ENCODE results near the gene LRRC55.

LRRC55 gene, protein sequence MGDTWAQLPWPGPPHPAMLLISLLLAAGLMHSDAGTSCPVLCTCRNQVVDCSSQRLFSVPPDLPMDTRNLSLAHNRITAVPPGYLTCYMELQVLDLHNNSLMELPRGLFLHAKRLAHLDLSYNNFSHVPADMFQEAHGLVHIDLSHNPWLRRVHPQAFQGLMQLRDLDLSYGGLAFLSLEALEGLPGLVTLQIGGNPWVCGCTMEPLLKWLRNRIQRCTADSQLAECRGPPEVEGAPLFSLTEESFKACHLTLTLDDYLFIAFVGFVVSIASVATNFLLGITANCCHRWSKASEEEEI

DNA sequence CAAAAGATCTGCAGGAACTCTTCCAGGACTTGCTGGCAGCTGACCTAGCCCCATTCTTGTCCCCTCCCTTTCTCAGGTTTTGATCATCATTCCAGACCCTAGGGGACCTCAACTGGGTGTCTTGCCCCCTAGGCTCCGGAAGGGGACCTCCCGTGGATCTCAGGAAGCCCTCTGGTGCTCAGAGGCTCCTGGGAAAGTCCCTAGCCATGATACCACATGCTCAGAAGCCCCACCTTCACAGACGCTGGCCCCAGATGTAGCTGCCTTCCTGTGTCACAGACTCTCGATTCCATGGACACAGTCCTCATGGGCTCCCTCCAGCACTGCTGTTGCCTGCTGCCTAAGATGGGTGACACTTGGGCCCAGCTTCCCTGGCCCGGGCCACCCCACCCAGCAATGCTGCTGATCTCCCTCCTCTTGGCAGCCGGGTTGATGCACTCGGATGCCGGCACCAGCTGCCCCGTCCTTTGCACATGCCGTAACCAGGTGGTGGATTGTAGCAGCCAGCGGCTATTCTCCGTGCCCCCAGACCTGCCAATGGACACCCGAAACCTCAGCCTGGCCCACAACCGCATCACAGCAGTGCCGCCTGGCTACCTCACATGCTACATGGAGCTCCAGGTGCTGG, at the start of gene LRRC55:
Gene LRRC55 (plus strand): TSS at position 276 of the 628 bp plus-strand sequence. CDS start 70 bp downstream, at position 346.
- DNase-seq, result no peak

DNA sequence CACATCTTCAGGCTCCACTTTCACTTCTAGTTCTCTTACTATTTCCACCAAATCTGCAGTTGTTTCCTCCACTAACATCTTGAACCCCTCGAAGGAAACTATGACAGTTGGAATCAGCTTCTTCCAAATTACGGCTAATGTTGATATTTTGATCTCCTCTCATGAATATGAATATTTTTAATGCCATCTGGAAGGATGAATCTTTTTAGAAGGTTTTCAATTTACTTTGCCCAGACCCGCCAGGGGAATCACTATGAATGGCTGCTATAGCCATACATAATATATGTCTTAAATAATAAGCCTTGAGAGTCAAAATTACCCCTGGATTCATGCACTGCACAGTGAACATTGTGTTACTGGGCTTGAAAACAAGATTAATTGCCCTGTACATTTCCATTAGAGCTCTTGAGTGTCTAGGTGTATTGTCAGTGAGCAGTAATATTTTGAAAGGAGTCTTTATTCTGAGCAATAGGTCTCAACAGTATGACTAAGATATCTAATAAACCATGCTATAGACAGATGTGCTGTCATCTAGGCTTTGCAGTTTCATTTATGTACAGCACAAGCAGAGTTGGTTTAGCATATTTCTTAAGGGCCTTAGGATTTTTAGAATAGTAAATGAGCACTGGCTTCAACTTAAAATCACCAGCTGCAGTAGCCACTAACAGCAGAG, 48.3 kb upstream of the LRRC55 start:
- no peak for DNase-seq

DNA sequence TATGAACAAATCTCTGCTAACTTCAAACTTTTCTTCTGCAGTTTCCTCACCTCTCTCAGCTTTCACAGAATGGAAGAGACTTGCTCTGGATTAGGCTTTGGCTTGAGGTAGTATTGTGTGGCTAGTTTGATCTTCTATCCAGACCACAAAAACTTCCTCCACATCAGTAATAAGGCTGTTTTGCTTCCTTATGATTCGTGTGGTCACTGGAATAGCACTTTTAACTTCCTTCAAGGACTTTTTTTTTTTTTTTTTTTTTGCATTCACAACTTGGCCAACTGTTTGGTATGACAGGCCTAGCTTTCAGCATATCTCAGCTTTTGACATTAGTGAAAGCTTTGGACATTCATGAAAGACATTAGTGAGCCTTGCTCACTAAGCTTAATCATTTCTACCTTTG, 47.5 kb upstream of the LRRC55 start:
- no peak for DNase-seq

DNA sequence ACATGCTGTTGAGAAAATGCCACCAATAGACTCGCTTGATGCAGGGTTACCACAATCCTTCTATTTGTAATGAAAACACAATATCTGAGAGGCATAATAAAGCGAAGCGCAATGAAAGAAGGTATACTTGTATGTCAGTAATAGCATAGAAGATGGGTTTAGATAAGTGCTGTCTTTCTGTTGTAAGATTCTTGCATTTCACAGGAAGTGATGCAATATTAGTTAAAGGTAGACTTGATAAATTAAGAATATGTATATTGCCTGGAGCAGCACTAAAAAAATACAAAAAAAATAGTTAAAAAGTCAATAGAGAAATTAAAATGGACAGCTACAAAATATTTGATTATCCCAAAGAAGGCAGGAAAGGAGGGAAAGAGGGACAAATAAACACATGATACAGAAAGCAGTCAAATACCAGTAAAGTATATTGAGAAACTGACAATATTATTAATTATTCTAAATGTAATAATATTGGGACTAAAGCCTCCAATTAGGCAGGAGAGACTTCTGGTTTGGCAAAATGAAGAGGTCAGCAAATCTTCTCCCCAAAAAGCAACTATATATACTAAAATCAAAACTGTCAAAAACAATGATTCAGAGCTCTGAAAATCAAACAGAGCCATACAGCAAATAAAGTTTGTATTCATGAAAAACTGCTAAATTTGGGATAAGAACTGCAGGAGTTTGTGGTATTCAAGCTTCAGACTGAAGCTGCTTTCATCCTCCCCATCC, 46.6 kb upstream of the LRRC55 start:
- DNase-seq, result no peak

DNA sequence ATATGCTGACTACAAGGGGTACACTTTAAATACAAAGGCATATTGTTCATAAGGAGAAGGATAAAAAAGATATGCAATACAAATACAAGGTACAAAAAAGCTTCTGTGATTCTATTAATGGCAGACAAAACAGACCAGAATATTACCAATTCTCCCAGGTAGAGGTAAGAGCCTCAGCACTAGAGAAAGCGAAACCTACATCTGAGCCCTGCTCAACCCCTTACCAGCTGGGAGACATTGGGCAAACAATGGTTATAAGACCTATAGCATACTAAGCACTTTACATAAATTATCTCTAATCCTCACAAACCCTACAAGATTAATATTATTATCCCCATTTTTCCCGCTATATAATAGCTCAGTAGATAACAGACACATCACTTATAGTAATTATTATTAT, 41.2 kb upstream of the LRRC55 start:
- peak; percentile 10 for DNase-seq

DNA sequence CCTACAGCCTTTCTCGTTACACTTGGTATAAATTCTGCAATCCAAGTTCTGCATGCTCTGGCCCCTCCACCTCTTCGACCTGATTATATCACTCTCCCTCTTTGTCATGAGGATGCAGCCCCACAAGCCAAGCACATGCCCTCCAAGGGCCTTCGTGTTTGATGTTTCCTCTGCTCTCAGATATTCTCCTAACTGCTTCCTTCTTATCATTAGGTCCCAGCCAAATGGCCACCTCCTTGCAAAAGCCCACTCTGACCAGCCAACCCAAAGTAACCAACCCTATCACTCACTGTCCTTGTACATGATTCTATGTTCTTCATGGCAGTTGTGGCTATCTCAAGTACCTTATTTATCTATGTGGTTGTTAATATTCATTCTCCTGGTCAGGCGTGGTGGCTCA, 38.3 kb upstream of the LRRC55 start:
- no peak for DNase-seq

DNA sequence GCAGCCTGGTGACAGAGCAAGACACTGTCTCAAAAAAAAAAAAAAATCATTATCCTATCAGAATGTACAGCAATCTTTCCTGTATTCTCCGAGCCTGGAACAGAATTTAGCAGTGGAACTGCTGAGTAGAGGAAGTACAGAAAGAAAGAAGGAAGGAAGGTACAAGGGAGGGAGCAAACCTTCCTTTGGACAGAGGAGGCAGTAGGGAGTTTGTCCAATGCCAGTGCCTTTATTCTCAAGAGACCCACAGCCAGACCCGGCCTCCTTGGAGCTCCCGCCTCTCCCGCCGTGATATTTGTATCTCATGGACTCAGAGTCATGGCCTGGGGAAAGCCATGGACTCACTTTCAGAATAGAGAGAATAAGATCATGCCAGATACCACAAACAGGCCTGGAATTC, 37.7 kb upstream of the LRRC55 start:
- DNase-seq, result no peak

DNA sequence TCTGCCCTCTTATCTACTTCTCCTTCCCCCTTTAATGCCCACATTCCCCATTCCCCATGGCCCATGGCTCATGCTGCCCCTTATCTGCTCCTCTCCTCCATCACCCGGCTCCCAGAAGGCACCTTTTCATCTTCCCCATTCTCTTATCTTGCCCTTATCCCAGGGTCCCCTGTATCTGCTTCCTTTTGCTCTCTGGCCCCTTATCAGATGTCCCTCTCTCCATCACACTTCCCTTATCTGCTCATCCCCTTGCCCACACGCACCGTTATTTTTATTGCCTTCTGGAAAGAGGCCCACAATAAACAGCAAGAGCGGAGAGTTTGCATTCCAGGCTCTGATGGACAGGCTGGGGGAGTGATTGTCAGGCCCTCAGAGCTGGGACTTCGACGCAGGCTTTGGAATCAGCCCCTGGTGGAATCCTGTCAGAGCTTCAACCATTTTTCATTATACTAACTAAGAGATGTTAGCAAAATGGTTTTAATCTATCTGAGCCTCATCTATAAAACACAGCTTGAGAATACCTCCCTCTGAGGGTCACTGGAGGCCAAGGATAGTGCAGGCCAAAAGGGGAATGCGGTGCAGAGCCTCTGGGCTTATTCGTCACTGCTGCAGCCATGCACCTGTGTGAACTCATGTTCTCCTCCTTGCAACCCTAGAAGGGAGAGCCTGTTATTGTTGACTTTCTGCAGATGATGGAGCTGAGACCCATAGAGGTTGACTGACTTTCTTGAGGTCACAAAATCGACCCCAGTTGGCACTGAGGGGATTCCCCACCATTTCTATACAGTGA, 37.0 kb upstream of the LRRC55 start:
- no peak for DNase-seq

DNA sequence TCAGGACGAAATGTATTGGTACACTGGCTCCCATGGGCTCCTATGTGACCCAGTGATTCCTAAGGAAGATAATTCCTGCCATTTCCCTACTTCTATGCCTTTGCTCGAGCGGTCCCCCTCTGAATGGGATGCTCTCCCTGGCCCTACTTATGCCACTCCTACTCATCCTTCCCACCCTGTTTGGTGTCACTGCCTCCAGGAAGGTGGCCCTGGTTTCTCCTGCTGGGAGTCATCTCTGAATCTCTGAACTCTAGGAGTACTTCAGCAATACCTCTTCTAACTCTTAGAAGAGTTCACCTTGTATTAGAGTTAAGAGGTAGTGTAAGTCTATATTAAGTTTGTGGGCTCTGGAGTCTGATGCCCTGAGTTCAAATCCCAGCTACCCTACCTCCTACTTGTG, 35.5 kb upstream of the LRRC55 start:
- DNase-seq, result no peak

DNA sequence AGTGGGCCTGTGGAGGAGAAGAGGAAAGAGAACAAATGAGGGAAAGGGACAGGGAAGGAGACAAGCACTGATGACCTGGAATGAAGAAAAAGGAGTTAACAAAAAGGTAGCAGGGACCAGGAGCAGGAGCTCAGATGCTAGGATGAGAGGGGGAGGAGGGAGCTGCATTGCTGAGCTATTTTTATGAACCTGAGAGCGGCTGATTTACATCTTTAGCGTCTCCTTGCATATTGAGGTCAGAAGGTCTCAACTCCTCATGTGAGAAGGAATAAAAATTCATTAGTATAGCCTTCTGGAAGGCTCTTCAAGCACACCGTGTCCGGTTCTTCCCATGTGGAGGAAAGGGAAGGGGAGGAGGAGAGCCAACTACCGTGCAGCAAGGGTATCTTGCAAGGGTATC, 33.1 kb upstream of the LRRC55 start:
- DNase-seq, result no peak

DNA sequence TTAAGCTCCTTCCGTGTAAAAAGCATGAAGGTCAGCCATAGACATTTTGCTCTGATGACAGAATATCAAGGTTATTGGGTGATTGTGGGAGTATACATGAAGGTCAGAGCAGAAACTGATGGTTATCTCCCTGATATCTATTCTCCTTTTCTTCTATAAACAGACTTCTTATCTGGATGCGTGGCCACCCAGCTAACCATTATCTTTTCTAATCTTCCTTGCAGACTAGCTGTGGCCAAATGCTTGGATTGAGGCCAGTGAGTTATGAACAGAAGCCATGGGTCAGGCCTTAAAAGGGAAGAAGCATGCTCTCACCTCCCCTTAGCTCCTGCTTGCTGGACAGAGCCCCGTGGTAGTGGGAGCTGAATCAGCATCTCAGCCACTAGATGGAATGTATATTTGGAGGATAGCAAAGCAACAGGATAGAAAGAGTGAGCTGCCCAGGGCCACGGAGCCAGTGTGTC, 31.3 kb upstream of the LRRC55 start:
- no peak for DNase-seq

DNA sequence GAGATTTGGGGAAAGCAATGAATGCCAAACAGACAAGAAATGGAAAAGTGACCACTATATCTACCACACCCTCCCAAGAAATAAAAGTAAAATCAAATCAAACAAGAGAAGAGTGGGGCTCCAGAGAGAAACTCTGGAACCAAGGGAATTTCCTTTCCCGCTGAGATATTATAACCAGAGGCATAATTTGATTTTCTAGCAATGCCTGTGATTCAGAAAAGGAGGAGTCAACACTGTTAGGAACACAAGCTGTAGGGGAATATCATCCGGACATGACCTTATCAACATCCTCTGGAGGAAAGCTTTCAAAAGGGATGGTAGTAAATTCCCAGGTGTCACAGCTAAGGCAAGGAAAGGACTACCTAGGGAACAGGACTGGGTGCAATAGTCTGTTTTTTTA, 29.6 kb upstream of the LRRC55 start:
- DNase-seq, result no peak

DNA sequence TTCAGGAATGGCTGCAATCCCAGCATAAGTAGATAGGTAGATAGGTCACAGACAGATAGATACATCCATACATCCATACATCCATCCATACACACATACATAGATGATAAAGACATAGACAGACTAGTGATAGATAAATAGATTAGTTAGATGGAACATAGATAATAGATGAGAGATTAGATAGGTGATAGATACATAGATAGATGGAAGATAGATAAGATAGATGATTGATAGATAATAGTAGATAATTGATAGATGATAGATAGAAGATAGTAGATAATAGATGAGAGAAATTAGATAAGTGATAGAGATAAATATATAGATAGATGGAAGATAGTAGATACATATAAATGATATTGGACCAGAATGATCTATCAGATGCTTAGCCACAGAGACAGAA, 28.3 kb upstream of the LRRC55 start:
- no peak for DNase-seq

DNA sequence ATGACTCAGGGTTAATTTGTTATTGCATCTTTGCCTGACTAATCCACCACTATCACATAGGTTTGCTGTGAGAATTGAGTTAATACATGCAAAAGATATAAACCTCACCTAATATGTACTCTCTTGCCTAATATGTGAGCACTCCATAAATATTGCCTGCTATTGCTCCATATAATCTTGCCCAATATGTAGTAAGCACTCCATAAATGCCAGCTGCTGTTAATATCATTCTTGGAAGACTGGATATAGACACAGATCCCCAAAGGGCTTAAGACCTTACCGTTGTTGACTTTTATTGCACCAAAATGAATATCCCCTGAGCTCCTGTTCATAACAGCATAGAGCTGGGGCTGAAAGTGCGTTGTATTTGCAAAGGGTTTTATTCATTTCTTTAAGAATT, 27.0 kb upstream of the LRRC55 start:
- no peak for DNase-seq

DNA sequence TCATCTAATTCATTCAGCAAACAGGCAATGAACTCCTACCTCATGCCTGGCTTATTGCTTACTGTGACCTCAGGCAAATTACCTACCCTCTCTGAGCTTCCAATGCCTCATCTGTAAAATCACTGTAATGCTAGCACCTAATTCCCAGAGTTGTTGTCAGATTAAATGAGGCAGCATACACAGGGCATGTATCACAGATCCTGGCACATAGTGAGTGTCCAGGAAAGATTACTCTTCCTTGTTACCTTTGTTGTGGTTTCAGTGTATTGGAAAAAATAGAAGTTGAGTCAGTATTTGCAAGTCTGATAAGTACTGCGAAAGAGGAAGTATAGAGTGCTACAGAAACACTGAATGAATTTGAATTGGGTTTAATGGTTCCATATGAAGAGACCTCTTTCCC, 26.4 kb upstream of the LRRC55 start:
- DNase-seq, result no peak

DNA sequence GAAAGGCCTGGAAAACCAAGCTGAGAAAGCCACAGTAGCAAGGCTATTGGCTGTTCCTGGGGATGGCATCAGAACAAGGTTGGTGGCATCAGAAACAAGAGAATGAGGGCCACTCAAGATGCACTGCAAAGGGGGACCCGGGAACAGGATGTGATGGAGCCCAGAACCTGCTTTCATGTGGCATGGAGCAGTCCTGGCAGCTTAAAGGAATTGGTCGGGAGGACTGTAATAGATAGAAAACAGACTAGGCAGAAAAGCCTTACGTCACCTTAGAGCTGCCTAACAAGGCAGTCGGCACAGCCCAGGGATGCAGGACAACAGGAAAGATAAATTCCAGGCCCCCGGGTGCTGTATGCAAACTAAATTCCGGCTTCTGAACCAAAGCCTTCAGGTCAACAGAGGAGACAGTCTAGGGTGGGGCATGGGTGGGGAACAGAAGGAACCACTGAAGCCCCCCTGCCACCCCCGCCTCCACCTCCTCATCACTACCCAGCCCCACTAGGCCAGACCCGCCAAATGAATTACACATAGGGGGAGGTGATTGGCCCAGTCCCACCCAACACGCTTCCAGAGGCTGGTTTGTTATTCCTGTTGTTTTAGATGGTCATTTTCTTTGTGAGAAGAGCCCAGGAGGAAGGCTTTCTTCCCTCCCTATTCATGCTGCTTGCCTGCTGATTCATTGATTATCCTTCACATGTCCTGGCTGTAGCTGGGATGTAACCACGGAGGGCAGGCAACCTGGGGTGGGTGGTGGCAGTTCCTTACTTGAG, 25.7 kb upstream of the LRRC55 start:
- DNase-seq, result no peak

DNA sequence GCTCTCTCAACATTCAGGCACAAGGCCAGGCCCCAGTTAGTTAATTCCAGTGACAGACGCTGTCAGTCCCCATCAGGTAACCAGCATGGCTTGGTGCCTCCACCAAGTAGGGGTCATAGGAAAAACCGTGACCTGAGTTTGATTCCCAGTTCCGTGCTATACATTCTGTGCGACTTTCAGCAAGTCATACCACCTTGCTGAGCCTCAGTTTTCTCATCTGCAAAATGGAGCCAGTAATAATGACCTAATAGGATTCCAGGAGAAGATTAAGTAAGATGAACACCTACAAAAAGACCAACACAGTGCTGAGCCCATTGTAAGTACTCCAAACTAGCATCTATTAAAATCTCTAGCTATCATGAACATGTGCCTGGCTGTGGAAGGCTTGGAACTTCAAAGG, 24.8 kb upstream of the LRRC55 start:
- DNase-seq, result no peak

DNA sequence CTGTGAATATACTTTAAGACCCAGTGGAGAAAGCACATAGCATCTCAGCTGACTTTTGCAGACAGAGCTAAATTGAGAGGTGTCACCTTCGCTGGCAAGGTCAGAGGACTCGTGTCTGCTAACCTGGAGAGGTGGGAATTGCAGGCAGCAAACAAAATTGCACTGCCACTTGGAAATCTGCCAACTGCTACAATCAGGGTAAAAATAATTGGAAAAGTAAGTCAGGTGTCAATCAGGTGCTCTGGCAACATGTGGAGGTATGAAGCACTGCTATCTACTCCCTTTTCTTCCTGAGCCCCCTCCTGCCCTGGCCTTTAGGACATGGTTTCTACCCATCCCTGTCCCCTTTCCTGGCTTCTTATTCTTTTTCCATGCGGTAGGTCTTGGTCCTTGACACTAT, 24.1 kb upstream of the LRRC55 start:
- no peak for DNase-seq

DNA sequence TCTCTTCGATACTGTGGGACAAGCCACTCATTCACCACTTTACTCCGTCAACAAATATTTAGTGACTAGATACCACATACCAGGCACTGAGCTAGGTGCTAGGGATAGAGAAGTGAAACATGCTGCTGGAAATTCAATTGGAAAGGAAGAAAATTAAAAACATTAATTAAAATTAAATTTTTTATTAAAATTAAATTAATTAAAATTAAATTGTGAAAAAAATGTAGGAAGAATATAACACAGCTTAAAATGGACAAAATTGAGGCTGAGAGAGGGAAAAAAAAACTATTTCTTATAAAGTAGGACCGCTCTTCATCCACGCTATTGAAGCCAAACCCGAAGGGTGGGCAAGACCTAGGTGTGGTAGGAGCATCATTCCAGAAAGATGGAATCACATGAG, 23.6 kb upstream of the LRRC55 start:
- DNase-seq, result no peak

DNA sequence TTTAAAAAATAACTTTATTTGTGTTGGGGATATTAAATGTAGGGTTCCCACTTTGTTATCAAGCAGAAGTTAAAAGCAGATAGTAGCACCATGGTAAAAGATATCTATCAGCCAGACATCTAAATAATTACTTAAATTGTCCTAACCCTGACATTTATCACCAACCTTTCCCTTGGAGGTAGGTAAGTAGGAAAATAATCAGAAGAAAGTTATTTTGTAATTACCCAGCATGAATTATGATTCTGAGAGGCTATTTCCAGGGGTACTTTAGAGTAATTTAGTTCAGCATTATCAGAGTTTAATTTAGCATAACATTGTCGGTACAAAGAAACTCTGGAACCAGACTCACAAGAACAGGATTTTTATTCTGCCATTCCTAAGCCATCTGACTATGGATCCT, 23.2 kb upstream of the LRRC55 start:
- DNase-seq, result no peak

DNA sequence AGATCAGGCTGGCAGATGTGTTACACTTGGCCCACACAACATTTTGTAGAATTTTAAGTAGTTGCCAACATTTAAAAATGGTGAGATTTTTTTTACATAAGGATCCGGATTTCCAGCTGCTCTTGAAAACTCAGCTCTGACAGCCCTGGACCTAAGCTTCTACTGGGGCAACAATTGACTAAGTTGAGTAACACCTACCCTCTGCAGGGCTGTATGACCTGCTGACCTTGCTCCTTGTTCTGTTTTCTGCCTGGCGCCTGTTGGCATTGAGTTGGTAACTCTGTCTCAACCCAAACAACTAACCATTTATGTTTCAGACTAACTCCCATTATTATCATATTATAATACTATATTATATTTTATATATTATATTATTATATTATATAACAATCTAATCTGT, 21.1 kb upstream of the LRRC55 start:
- no peak for DNase-seq

DNA sequence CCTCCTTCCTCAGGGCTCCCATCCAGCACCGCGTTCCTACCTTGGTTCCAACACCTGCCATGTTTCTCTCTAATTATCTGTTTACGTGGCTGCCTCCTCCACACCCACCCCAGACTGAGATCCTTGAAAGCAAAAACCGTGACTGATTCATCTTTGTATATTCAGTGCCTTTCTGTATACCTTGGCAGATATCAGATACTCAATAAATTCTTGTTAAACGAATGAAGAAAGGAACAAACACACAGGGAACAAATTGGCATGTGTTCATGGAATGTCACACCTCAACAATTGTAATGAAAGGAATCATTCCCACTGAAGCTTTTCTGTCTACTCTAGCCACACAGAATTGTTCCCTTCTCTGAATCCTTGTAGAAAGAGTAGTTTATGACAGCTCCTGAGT, 20.4 kb upstream of the LRRC55 start:
- DNase-seq, result peak; percentile 10

Measured in DMS53 (cell line).